GM12891 (cell line): Measurements from ENCODE around the gene CENPE.

Experiments used
- POLR2A ChIP-seq: IDR thresholded peaks from 2 replicates; pipeline ENCODE4 v1.6.1; 2011; ENCODE audit warnings: low read depth, low read length, control low read depth
- POLR2AphosphoS5 ChIP-seq: IDR thresholded peaks from 2 replicates; pipeline ENCODE4 v1.6.1; 2011; ENCODE audit warnings: low read depth, low read length, control low read depth

GRCh38 chr4:103073792-103074438, 124.2 kb downstream of the CENPE start:
- TF ChIP-seq POLR2AphosphoS5 (no peak), POLR2A (no peak)
